Activated CD8-positive, alpha-beta memory T cell treated with anti-CD3 and anti-CD28 coated beads, Interleukin-2, amount 10 ng/mL, durations not matched to agents 7 days and 5 days (primary cell): ENCODE data around the gene RPL36AL. TPM values are rescaled to one million over a fixed set of nuclear protein-coding genes. Genes with fewer than 3 reads are reported as not detected.
A peak's percentile ranks its signal among the peaks of the same experiment; 100 is the strongest.
"Not testable (repeated sequence)": the region's sequence is repeated elsewhere in the genome, so short reads cannot be mapped to it uniquely, and the experiment has no call there.

Experiments used
- ATAC-seq: fragments of 150-1000 bp; cut with Tn5 transposase; one replicate; pipeline ENCODE4 v1.10.0; 2021; ENCODE audit warnings: moderate library complexity
- CTCF ChIA-PET: fragments of 350-600 bp; sonication (Branson Sonifier 250); formaldehyde crosslinking; loops from one replicate; lab custom pipeline; 2021; ENCODE audit warnings: antibody characterized with exemption; lab: Charles Lee
- DNase-seq: peaks from one replicate; pipeline ENCODE4 v3.0.0-alpha.2; 2020
- H3K27ac Mint-ChIP-seq: one replicate; pipeline ENCODE4 v1.8.0; 2021; ENCODE audit warnings: mild to moderate bottlenecking, mixed read lengths
- H3K27me3 Mint-ChIP-seq: one replicate; pipeline ENCODE4 v1.8.0; 2021; ENCODE audit warnings: mixed read lengths
- H3K36me3 Mint-ChIP-seq: one replicate; pipeline ENCODE4 v1.8.0; 2021; ENCODE audit warnings: mild to moderate bottlenecking, mixed read lengths
- H3K4me1 Mint-ChIP-seq: one replicate; pipeline ENCODE4 v1.8.0; 2021; ENCODE audit warnings: mixed read lengths
- H3K4me3 Mint-ChIP-seq: one replicate; pipeline ENCODE4 v1.8.0; 2021; ENCODE audit warnings: mild to moderate bottlenecking, moderate library complexity, mixed read lengths
- H3K9me3 Mint-ChIP-seq: one replicate; pipeline ENCODE4 v1.8.0; 2022; ENCODE audit warnings: low read depth, mixed read lengths
- total RNA-seq, 2 experiments: library from RNA; stranded (reverse); gene quantifications; one replicate each; pipeline ENCODE4 v1.2.3, GENCODE V29; 2021

Gene RPL36AL
- total RNA-seq, 2 experiments from 2014 or later, result 245 to 248 TPM

GRCh38 chr14:49612251-49612650 is 8.2 kb downstream of the RPL36AL start:
- DNase-seq, result no peak
- CTCF ChIA-PET, result interaction anchor here (1.5 to 1.8 kb wide), 2 partner anchors 8 to 12 kb away, joined by 4 to 5 read pairs; partner anchors contain the start of genes MGAT2 and RPL36AL
- Mint-ChIP-seq H3K36me3 (peaks cover 47% of the 10 kb centered on the region), H3K9me3 (no peaks in the 10 kb centered on the region), H3K27ac (no peak overlapping the region), H3K4me3 (no peak overlapping the region), H3K27me3 (no peaks in the 10 kb centered on the region), H3K4me1 (peaks cover 33% of the 10 kb centered on the region)
- no peak for ATAC-seq

DNA sequence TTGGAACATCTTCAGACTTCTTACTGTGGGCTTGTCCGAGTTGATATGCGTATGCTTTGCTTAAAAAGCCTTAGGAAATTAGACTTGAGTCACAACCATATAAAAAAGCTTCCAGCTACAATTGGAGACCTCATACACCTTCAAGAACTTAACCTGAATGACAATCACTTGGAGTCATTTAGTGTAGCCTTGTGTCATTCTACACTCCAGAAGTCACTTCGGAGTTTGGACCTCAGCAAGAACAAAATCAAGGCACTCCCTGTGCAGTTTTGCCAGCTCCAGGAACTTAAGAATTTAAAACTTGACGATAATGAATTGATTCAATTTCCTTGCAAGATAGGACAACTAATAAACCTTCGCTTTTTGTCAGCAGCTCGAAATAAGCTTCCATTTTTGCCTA is 12.8 kb downstream of the RPL36AL start:
- no peak overlapping the region for H3K27ac Mint-ChIP-seq
- peaks cover 42% of the 10 kb centered on the region for H3K36me3 Mint-ChIP-seq
- no peaks in the 10 kb centered on the region for H3K9me3 Mint-ChIP-seq
- H3K4me3 Mint-ChIP-seq, result no peak overlapping the region
- CTCF ChIA-PET, result interaction anchor here (0.8 to 2.2 kb wide), 2 partner anchors 13 to 17 kb away, joined by 3 to 6 read pairs; partner anchors contain the start of genes MGAT2 and RPL36AL
- no peaks in the 10 kb centered on the region for H3K27me3 Mint-ChIP-seq
- ATAC-seq (no peak), DNase-seq (no peak)
- H3K4me1 Mint-ChIP-seq, result peaks cover 31% of the 10 kb centered on the region

DNA sequence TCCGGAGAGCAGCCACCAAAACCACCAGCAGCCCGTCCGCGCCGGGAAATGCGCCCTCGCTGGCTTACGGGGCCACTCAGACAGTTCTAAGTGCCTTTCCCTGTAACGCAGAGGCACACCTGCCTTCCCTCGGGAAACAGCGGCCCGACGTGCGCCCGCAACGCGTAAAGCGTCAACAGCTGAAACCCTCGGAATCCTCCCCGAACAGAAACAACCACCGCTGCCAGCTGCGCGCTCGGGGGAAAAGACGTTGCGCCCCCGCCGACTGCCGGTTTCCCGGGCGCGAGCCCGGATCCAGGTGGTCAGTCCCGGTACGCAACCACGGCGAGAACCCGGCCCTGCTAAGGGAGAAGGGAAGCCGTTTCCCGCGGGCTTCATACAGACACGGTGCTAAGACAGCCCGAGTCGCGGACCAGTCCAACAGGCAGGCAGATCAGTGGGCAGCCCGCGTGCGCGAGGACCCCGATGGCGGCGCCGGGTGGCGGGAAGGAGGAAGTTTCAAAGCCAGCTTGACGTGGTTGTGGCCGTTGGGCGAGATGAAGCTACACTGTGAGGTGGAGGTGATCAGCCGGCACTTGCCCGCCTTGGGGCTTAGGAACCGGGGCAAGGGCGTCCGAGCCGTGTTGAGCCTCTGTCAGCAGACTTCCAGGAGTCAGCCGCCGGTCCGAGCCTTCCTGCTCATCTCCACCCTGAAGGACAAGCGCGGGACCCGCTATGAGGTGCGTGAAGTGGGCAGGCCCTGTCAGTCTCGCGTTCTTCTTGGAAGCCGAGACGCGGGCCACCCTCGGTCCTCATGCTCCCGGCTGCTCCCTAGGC is 21.7 kb downstream of the RPL36AL start, which contains the start of gene LRR1:
TSS of gene LRR1 (plus strand) at position 456 of the 816 bp plus-strand sequence. CDS start at position 537, 81 bp downstream.
- peak within 1 kb of the TSS; percentile 99 for H3K4me3 Mint-ChIP-seq
- no peaks in the 10 kb centered on the region for H3K27me3 Mint-ChIP-seq
- peaks cover 30% of the 10 kb centered on the region for H3K4me1 Mint-ChIP-seq
- peak; percentile 90 for DNase-seq
- peak; percentile 88 for ATAC-seq
- peaks cover 21% of the 10 kb centered on the region for H3K36me3 Mint-ChIP-seq
- peak within 1 kb of the TSS; percentile 99 for H3K27ac Mint-ChIP-seq
- H3K9me3 Mint-ChIP-seq, result no peaks in the 10 kb centered on the region
- CTCF ChIA-PET, result interaction anchor here (0.8 to 6.6 kb wide), 9 partner anchors 12 to 263 kb away, joined by 3 to 78 read pairs (median 4); partner anchors contain the start of genes DNAAF2, MGAT2, RPL36AL and RPS29

DNA sequence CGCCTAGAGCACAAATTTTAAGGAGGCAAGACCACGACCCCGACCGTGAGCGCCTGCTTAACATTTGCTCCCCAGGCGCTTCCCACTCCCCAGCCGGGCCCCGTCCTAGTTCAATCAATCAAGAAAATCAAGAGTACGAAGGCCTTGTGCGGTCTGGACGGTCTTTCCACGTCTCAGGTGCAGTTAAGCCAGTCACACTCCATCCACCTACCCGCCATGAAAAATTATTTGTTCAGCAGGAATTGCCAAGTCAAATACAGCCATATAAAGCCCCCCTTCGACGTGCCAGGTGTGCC is 22.3 kb downstream of the RPL36AL start:
- DNase-seq, result no peak

GRCh38 chr14:49594347-49595091 is 25.9 kb downstream of the RPL36AL start:
- H3K36me3 Mint-ChIP-seq, result no peaks in the 10 kb centered on the region
- no peak for ATAC-seq
- H3K4me1 Mint-ChIP-seq, result peaks cover 14% of the 10 kb centered on the region
- H3K27ac Mint-ChIP-seq, result no peak overlapping the region
- H3K4me3 Mint-ChIP-seq, result no peak overlapping the region
- CTCF ChIA-PET, result interaction anchor here (1.1 to 6.6 kb wide), 4 partner anchors 8 to 129 kb away, joined by 3 to 78 read pairs (median 7); partner anchors contain the start of genes MGAT2, RPL36AL and RPS29
- H3K27me3 Mint-ChIP-seq, result no peaks in the 10 kb centered on the region
- DNase-seq, result no peak
- H3K9me3 Mint-ChIP-seq, result no peaks in the 10 kb centered on the region

More for the DNA sequence above, 22.3 kb downstream of the RPL36AL start:
- Mint-ChIP-seq H3K4me3 (peak overlapping the region; percentile 99), H3K4me1 (peaks cover 30% of the 10 kb centered on the region), H3K27ac (peak overlapping the region; percentile 99), H3K9me3 (no peaks in the 10 kb centered on the region), H3K27me3 (no peaks in the 10 kb centered on the region), H3K36me3 (peaks cover 20% of the 10 kb centered on the region)
- CTCF ChIA-PET, result interaction anchor here (1.1 to 6.6 kb wide), 5 partner anchors 12 to 264 kb away, joined by 3 to 78 read pairs (median 7); partner anchors contain the start of genes DNAAF2, MGAT2, RPL36AL and RPS29
- peak; percentile 3 for ATAC-seq

DNA sequence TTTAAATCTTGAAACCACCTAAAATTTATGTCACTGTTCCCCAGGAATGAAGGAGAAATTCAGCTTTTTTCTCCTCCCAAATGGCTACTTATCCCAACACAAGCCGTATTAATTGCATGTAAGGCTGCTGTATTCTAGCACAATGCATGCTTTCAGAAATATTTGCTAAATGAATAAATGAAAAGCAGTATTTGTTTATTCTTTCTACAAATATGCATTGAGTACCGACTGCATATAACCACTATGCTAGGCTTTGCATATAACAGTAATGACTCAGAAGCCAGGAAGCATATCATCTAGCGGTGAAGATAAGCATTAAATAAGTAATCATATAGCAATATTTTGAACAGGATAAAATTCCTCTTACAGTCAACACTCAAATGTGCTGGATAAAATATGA is 27.4 kb downstream of the RPL36AL start:
- CTCF ChIA-PET, result no interaction called here
- H3K36me3 Mint-ChIP-seq, result no peaks in the 10 kb centered on the region
- H3K4me1 Mint-ChIP-seq, result peaks cover 14% of the 10 kb centered on the region
- H3K9me3 Mint-ChIP-seq, result no peaks in the 10 kb centered on the region
- H3K27me3 Mint-ChIP-seq, result no peaks in the 10 kb centered on the region
- ATAC-seq, result no peak
- no peak overlapping the region for H3K27ac Mint-ChIP-seq
- no peak overlapping the region for H3K4me3 Mint-ChIP-seq
- DNase-seq, result no peak

DNA sequence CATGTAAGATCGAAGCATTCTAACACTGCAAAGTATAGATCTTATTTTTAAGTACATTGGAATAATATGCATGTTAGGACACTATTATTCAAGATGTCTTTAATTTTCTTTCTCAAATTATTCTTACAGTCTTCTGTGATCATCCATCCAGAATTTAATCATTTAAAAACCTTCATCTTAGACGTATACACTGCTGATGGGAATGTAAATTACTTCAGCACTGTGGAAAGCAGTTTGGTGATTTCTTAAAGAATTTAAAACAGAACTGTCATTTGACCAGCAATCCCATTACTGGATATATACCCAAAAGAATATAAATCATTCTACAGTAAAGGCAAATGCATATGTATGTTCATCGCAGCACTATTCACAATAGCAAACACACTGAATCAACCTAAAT is 31.0 kb downstream of the RPL36AL start:
- H3K4me1 Mint-ChIP-seq, result peaks cover 9% of the 10 kb centered on the region
- no peaks in the 10 kb centered on the region for H3K9me3 Mint-ChIP-seq
- ATAC-seq (no peak), DNase-seq (no peak)
- no peak overlapping the region for H3K4me3 Mint-ChIP-seq
- H3K27me3 Mint-ChIP-seq, result no peaks in the 10 kb centered on the region
- CTCF ChIA-PET, result no interaction called here
- no peak overlapping the region for H3K27ac Mint-ChIP-seq
- peaks cover 18% of the 10 kb centered on the region for H3K36me3 Mint-ChIP-seq

DNA sequence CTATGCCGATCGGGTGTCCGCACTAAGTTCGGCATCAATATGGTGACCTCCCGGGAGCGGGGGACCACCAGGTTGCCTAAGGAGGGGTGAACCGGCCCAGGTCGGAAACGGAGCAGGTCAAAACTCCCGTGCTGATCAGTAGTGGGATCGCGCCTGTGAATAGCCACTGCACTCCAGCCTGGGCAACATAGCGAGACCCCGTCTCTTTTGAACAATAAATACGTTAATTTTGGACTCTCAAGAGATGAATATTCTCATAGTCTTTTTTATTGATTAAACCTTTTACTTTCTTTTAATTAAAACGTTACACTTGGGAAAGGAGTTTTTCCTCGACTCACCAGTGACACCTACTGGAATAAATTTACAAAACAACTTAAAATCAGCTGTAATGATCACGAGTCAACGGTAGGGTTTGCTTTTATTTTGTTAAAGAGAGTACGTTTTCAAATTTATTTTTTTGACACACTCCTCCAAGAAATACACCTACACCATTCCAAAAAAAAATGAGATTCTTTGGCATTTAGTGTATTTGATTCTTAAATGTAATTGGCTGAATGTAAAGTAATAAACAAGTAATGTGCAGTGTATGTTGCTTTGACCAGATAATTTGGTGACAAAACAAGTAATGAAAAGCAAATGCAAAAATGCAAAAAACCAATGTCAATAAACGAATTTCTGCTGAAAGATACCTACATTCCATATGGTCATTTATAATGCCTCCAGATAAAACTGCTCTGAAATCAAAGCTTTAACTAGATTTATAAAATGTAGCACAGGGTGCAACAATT is 33.6 kb downstream of the RPL36AL start:
- ATAC-seq, result peak; percentile 26
- peaks cover 30% of the 10 kb centered on the region for H3K4me1 Mint-ChIP-seq
- CTCF ChIA-PET, result interaction anchor here (1.0 to 4.6 kb wide), 16 partner anchors 10 to 275 kb away, joined by 3 to 78 read pairs (median 4); partner anchors contain the start of genes DNAAF2, LRR1, MGAT2 and RPL36AL
- DNase-seq, result peak; percentile 78
- H3K36me3 Mint-ChIP-seq, result peaks cover 39% of the 10 kb centered on the region
- peak overlapping the region; percentile 99 for H3K27ac Mint-ChIP-seq
- H3K27me3 Mint-ChIP-seq, result no peaks in the 10 kb centered on the region
- peak overlapping the region; percentile 89 for H3K4me3 Mint-ChIP-seq
- no peaks in the 10 kb centered on the region for H3K9me3 Mint-ChIP-seq

- CTCF ChIA-PET, result interaction anchor here (0.9 to 4.6 kb wide), 15 partner anchors 11 to 276 kb away, joined by 3 to 78 read pairs (median 4); partner anchors contain the start of genes DNAAF2, LRR1, MGAT2 and RPL36AL
- DNase-seq, result peak; percentile 99
- Mint-ChIP-seq H3K4me1 (peaks cover 38% of the 10 kb centered on the region), H3K27ac (peak within 1 kb of the TSS; percentile 99), H3K9me3 (no peaks in the 10 kb centered on the region), H3K27me3 (no peaks in the 10 kb centered on the region), H3K4me3 (peak within 1 kb of the TSS; percentile 89), H3K36me3 (peaks cover 46% of the 10 kb centered on the region)
- peak; percentile 87 for ATAC-seq
Observed at GRCh38 chr14:49585803-49586672, 34.4 kb downstream of the RPL36AL start, which contains the start of gene RPS29. Gene RPS29 (minus strand): TSS chr14:49586380. CDS start chr14:49586346, 34 bp downstream.

- peak; percentile 48 for DNase-seq
- Mint-ChIP-seq H3K27ac (peak overlapping the region; percentile 99), H3K4me3 (peak overlapping the region; percentile 89), H3K36me3 (peaks cover 49% of the 10 kb centered on the region), H3K4me1 (peaks cover 41% of the 10 kb centered on the region)
- not testable (repeated sequence) for H3K27me3 Mint-ChIP-seq, H3K9me3 Mint-ChIP-seq, ATAC-seq
- CTCF ChIA-PET, result interaction anchor here (0.7 to 4.6 kb wide), 5 partner anchors 12 to 124 kb away, joined by 3 to 78 read pairs (median 3); partner anchors contain the start of gene LRR1
Observed at GRCh38 chr14:49584981-49585640, 35.3 kb downstream of the RPL36AL start.

DNA sequence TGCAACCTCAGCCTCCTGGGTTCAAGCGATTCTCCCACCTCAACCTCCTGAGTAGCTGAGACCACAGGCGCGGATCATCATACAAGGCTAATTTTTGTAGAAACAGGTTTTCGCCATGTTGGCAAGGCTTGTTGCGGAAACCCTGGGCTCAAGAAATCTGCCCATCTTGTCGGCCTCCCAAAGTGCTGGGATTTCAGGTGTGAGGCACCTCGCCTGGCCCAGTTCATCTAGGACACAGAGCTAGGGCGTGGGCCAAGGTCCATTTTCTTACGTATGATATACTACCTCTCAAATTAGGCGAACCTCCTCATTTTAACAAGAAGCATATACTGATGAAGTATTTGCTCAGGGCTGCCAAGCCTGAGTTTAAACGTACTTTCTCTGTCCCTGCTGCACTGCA is 36.4 kb downstream of the RPL36AL start:
- no peak for DNase-seq
- Mint-ChIP-seq H3K36me3 (peaks cover 54% of the 10 kb centered on the region), H3K27ac (peak overlapping the region; percentile 99), H3K4me1 (peaks cover 47% of the 10 kb centered on the region), H3K9me3 (no peaks in the 10 kb centered on the region), H3K27me3 (no peaks in the 10 kb centered on the region), H3K4me3 (peak overlapping the region; percentile 89)
- no peak for ATAC-seq
- CTCF ChIA-PET, result interaction anchor here (0.7 kb wide), 1 partner anchor 37 kb away, joined by 3 read pairs; no protein-coding TSS in a partner anchor
